Nucleus accumbens (tissue), 56 donors: ENCODE results near the gene MRAP2.
"Not testable (repeated sequence)": the region's sequence is repeated elsewhere in the genome, so short reads cannot be mapped to it uniquely, and the experiment has no call there.

Source experiments
- DNase-seq, 56 donors: peaks; one replicate each; lab custom pipeline; 2025; lab: John Stamatoyannopoulos, UW

Gene MRAP2

GRCh38 chr6:84114933-84115594, 81.5 kb downstream of the MRAP2 start:
- DNase-seq, result not testable (repeated sequence)

DNA sequence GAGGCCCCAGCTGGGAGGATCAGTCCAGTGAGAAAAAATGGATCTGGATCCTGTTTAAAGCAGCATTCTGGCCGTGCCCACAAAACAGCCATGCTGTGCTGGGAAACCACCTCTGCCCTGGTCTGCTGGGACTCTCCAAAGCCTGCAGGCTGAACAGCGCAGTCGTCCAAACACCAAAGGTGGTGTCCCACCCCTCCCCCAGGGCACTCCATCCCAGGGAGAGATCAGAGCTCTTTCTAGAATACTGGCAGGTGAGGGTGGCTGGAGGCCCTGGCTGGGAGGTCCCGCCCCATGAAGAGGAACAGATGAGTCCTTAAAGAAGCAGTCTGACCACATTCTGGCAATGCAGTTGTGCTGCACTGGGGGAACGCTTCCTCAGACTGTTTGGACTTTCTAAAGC, 84.6 kb downstream of the MRAP2 start:
- no peak for DNase-seq

DNA sequence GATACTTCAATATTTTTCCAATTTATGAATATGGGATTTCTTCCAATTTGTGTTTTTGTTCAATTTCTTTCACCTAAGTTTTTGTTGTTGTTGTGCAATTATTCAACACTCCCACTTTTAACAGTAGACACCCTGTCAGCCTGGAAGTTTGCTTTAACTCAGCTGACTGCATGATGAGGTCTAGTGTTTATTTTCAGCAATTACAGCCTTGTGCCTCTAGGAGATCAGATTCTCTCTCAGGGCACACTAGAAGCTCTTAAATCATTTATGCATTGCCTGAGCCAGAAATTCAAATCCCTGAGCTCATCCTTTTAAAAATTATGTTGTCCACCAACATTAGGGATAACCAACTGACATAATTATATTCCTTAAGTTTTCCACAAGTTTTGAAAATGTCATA, 85.7 kb downstream of the MRAP2 start:
- no peak for DNase-seq

GRCh38 chr6:84123186-84123585, 89.6 kb downstream of the MRAP2 start:
- no peak for DNase-seq

GRCh38 chr6:84129588-84129987, 96.0 kb downstream of the MRAP2 start:
- not testable (repeated sequence) for DNase-seq

GRCh38 chr6:84133385-84133784, 99.8 kb downstream of the MRAP2 start:
- DNase-seq, result not testable (repeated sequence)

GRCh38 chr6:84135291-84135690, 101.7 kb downstream of the MRAP2 start:
- DNase-seq, result no peak

GRCh38 chr6:84136364-84137050, 102.9 kb downstream of the MRAP2 start:
- no peak for DNase-seq

- DNase-seq, result no peak
Observed at GRCh38 chr6:84137051-84137375, 103.4 kb downstream of the MRAP2 start.

DNA sequence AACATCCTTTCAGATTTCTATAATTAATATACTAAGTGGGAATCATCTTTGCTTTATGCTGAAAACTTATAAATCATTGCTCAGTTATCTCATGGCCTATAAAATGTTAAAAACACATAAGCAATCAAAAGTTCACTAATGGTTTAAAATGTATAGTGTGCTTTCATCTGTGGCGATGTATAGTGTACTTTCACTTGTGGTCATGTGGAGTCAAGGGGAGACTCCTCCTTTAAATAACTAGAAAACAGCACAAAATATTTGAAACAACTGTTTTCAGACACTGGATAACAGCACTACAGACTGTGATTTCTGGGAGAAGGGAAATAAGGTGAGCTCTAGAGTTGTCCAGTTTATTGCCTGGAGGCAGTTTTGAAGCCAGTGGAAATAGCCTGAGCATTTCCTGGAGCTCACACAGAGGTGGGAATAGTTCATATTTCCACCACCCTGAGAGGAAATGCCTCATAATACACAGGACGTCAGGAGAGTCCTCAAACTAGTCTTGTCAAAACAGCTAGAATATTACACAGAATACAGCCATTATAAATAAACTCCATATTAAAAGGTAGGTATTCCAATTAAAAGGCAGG, 104.5 kb downstream of the MRAP2 start:
- DNase-seq, result no peak

GRCh38 chr6:84139311-84139710, 105.7 kb downstream of the MRAP2 start:
- DNase-seq, result no peak
